Measurements from ENCODE around the gene LANCL2. TPM values are rescaled to one million over a fixed set of nuclear protein-coding genes. Genes with fewer than 3 reads are reported as not detected.

The LANCL2 gene
- total and polyA plus RNA-seq, 4 donors, result 6.3 to 14.4 (median 9.9) TPM

DNA sequence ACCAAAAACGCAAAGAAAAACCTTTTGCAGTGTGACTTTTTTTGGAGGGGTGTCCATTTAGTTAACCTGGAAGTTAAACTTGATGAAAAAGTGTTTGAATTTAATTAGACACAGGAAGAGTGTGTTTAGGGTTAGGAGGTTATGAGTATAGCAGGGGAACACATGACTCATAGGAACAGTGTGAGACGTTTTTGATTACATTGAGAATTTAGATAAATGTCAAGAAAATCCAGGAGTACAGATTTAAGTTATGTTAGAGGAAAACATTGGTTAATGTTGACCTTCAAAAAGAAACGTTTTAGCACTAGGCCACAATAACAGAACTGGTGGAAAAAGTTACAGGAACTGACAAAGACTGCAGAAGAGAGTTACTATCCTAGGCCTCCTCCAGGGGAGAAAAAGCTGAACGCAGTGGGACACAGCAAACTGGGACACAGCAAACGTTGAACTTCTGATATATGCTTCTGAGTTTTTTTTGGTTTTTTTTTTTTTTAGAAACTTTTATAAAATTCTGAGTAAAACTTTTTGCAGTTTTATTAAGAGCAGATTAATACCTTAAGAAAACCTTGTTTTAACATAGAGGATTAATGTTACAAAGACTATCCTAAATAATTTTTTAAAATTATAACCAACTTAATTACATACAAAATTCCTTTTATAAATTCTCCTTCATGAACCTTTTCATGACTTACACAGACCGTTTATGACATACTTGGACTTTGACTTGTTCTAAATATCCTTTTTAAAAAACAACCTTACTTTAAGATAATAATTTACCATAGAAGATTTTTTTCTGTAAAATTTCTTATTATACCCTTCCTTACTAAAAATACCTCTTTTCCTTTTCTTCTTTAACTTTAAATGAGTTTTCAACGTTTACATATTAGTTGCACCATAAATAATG is 22.2 kb downstream of the LANCL2 start:
- Histone ChIP-seq H3K4me3 (no peak overlapping the region), H3K27me3 (ENCODE audit: control insufficient read depth in 3 of 3, insufficient read depth in 3 of 3, low read length in 2 of 3) (no peaks in the 10 kb centered on the region), H3K36me3 (ENCODE audit: control insufficient read depth in 4 of 4, insufficient read depth in 4 of 4, low read length in 4 of 4) (peaks cover 0 to 2% (median under 1%) of the 10 kb centered on the region in 4 donors), H3K4me1 (ENCODE audit: control insufficient read depth in 5 of 5, insufficient read depth in 5 of 5, low read length in 5 of 5) (no peaks in the 10 kb centered on the region), H3K9me3 (ENCODE audit: control insufficient read depth in 4 of 4, insufficient read depth in 3 of 4, low read length in 3 of 4) (peaks cover 0 to 21% (median 5%) of the 10 kb centered on the region in 4 donors), H3K9ac (ENCODE audit: insufficient read depth in 1 of 2, low read length in 2 of 2) (no peak overlapping the region), H3K27ac (ENCODE audit: low read depth in 1 of 2, low read length in 1 of 2) (no peak overlapping the region)
- ATAC-seq (ENCODE audit: insufficient read depth, low FRiP score) (no peak), DNase-seq (peak in 2 of 3 donors; percentile 8 to 34)
- no peak for TF ChIP-seq CTCF (IDR thresholded peaks at IDR 0.05; ENCODE audit: control extremely low read depth, extremely low read depth)
- WGBS, 2 donors, result 89 to 91% methylated on average over 7 of the region's 7 CpGs

GRCh38 chr7:55396233-55396785 is 31.2 kb downstream of the LANCL2 start:
- Histone ChIP-seq H3K4me3 (no peak overlapping the region), H3K36me3 (ENCODE audit: control insufficient read depth in 4 of 4, insufficient read depth in 4 of 4, low read length in 4 of 4) (peaks cover 2 to 20% (median 6%) of the 10 kb centered on the region in 4 donors), H3K9ac (ENCODE audit: insufficient read depth in 1 of 2, low read length in 2 of 2) (no peak overlapping the region), H3K4me1 (ENCODE audit: control insufficient read depth in 5 of 5, insufficient read depth in 5 of 5, low read length in 5 of 5) (no peaks in the 10 kb centered on the region), H3K27me3 (ENCODE audit: control insufficient read depth in 3 of 3, insufficient read depth in 3 of 3, low read length in 2 of 3) (no peaks in the 10 kb centered on the region), H3K27ac (ENCODE audit: low read depth in 1 of 2, low read length in 1 of 2) (no peak overlapping the region), H3K9me3 (ENCODE audit: control insufficient read depth in 4 of 4, insufficient read depth in 3 of 4, low read length in 3 of 4) (no peaks in the 10 kb centered on the region)
- TF ChIP-seq CTCF (IDR thresholded peaks at IDR 0.05; ENCODE audit: control extremely low read depth, extremely low read depth), result no peak
- 92 to 93% methylated on average over 11 of the region's 11 CpGs for WGBS, 2 donors
- no peak for ATAC-seq (ENCODE audit: insufficient read depth, low FRiP score)
- DNase-seq, result no peak

GRCh38 chr7:55397617-55398016 is 32.5 kb downstream of the LANCL2 start:
- TF ChIP-seq CTCF (IDR thresholded peaks at IDR 0.05; ENCODE audit: control extremely low read depth, extremely low read depth), result no peak
- H3K36me3 ChIP-seq (ENCODE audit: control insufficient read depth in 4 of 4, insufficient read depth in 4 of 4, low read length in 4 of 4), result peaks cover 2 to 17% (median 5%) of the 10 kb centered on the region in 4 donors
- no peaks in the 10 kb centered on the region for H3K27me3 ChIP-seq (ENCODE audit: control insufficient read depth in 3 of 3, insufficient read depth in 3 of 3, low read length in 2 of 3)
- ATAC-seq (ENCODE audit: insufficient read depth, low FRiP score) (no peak), DNase-seq (no peak)
- H3K9ac ChIP-seq (ENCODE audit: insufficient read depth in 1 of 2, low read length in 2 of 2), result no peak overlapping the region
- no peak overlapping the region for H3K27ac ChIP-seq (ENCODE audit: low read depth in 1 of 2, low read length in 1 of 2)
- H3K9me3 ChIP-seq (ENCODE audit: control insufficient read depth in 4 of 4, insufficient read depth in 3 of 4, low read length in 3 of 4), result no peaks in the 10 kb centered on the region
- 93 to 96% methylated on average over 3 of the region's 3 CpGs for WGBS, 2 donors
- no peak overlapping the region for H3K4me3 ChIP-seq
- no peaks in the 10 kb centered on the region for H3K4me1 ChIP-seq (ENCODE audit: control insufficient read depth in 5 of 5, insufficient read depth in 5 of 5, low read length in 5 of 5)
